OCI-LY3 (cell line): ENCODE data around the gene TBCB.

Source experiments
- H2AFZ ChIP-seq: fragments of 200-600, 300-600 bp; shearing (Covaris generic); 2 replicates; pipeline ENCODE4 v1.6.0; 2014; ENCODE audit warnings: antibody characterized with exemption, low read depth, low read length
- H3K27ac ChIP-seq: fragments of 200-600, 300-600 bp; sonication (generic); 2 replicates; pipeline ENCODE4 v1.5.1; 2014; ENCODE audit warnings: mild to moderate bottlenecking, low read length, moderate library complexity, mixed read lengths
- H3K27me3 ChIP-seq: fragments of 200-600, 300-600 bp; sonication (generic); 2 replicates; pipeline ENCODE4 v1.6.1; 2014; ENCODE audit warnings: low read depth, low read length, mixed read lengths
- H3K36me3 ChIP-seq: fragments of 200-600, 300-600 bp; sonication (generic); replicated peaks from 2 replicates; pipeline ENCODE3; 2014; ENCODE audit warnings: low read depth, low read length, mixed read lengths
- H3K4me1 ChIP-seq: fragments of 300-600, 200-600 bp; sonication (generic); 2 replicates; pipeline ENCODE4 v1.6.1; 2014; ENCODE audit warnings: low read length, mixed read lengths
- H3K4me2 ChIP-seq: fragments of 200-600, 300-600 bp; sonication (generic); 2 replicates; pipeline ENCODE4 v1.6.1; 2014; ENCODE audit warnings: low read length, mixed read lengths
- H3K4me3 ChIP-seq: fragments of 300-600, 200-600 bp; sonication (generic); 2 replicates; pipeline ENCODE4 v1.5.1; 2014; ENCODE audit warnings: antibody characterized with exemption, mild to moderate bottlenecking, low read length, moderate library complexity
- H3K79me2 ChIP-seq: fragments of 300-600, 200-600 bp; shearing (Covaris generic); 2 replicates; pipeline ENCODE4 v1.6.1; 2014; ENCODE audit warnings: mild to moderate bottlenecking, low read length, mixed read lengths
- H3K9ac ChIP-seq: fragments of 300-600, 200-600 bp; shearing (Covaris generic); 2 replicates; pipeline ENCODE4 v1.6.0; 2014; ENCODE audit warnings: mild to moderate bottlenecking, low read length, moderate library complexity
- H3K9me3 ChIP-seq: fragments of 200-600, 300-600 bp; shearing (Covaris generic); 2 replicates; pipeline ENCODE4 v1.6.1; 2014; ENCODE audit warnings: low read length, mixed read lengths; ENCODE audit not compliant: insufficient read depth
- H4K20me1 ChIP-seq: fragments of 200-600, 300-600 bp; sonication (generic); 2 replicates; pipeline ENCODE4 v1.6.1; 2016; ENCODE audit warnings: low read length, mixed read lengths; ENCODE audit not compliant: insufficient read depth
- EZH2phosphoT487 ChIP-seq: fragments of 200-600 bp; shearing (Covaris generic); IDR thresholded peaks from 2 replicates; pipeline ENCODE4 v1.6.1; 2018; ENCODE audit warnings: antibody characterized with exemption, mixed run types, low read depth
- TF ChIP-seq, protein P1 (sequence below): fragments of 200-600, 300-600 bp; sonication (generic); IDR thresholded peaks from 2 replicates; pipeline ENCODE4 v1.5.1; 2014; ENCODE audit warnings: antibody characterized with exemption, low read length, low read depth

Gene TBCB

DNA sequence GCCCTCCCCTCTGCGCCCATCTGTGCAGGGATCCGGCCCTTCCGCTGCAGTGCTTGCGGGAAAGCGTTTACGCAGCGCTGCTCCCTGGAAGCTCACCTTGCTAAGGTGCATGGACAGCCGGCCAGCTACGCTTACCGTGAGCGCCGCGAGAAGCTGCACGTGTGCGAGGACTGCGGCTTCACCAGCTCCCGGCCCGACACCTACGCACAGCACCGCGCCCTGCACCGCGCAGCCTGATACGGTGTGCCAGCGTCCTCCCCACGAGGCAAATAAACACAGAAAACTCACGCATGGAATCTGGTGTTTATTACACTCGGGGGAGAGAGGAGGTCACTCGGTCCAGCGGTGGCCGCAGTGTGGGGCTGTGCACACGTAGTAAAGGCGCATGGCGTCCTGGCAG lies 1.8 kb upstream of the TBCB start:
- Histone ChIP-seq H3K4me2 (peak overlapping the region; percentile 74), H3K27ac (no peak overlapping the region), H3K9ac (peak overlapping the region; percentile 94; the same call in 1 of the 2 replicates), H3K79me2 (peaks cover 26% of the 10 kb centered on the region), H3K27me3 (no peaks in the 10 kb centered on the region), H3K4me1 (peaks cover 19% of the 10 kb centered on the region), H3K9me3 (no peaks in the 10 kb centered on the region), H4K20me1 (0 out of 2 replicates have a peak, but pooled peaks cover 3% of the 10 kb centered on the region), H3K4me3 (peak overlapping the region; percentile 88), H2AFZ (no peak overlapping the region), H3K36me3 (peaks cover 27% of the 10 kb centered on the region)
- TF ChIP-seq EZH2phosphoT487: no peak
- TF ChIP-seq, protein P1, sequence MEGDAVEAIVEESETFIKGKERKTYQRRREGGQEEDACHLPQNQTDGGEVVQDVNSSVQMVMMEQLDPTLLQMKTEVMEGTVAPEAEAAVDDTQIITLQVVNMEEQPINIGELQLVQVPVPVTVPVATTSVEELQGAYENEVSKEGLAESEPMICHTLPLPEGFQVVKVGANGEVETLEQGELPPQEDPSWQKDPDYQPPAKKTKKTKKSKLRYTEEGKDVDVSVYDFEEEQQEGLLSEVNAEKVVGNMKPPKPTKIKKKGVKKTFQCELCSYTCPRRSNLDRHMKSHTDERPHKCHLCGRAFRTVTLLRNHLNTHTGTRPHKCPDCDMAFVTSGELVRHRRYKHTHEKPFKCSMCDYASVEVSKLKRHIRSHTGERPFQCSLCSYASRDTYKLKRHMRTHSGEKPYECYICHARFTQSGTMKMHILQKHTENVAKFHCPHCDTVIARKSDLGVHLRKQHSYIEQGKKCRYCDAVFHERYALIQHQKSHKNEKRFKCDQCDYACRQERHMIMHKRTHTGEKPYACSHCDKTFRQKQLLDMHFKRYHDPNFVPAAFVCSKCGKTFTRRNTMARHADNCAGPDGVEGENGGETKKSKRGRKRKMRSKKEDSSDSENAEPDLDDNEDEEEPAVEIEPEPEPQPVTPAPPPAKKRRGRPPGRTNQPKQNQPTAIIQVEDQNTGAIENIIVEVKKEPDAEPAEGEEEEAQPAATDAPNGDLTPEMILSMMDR: no peak

DNA sequence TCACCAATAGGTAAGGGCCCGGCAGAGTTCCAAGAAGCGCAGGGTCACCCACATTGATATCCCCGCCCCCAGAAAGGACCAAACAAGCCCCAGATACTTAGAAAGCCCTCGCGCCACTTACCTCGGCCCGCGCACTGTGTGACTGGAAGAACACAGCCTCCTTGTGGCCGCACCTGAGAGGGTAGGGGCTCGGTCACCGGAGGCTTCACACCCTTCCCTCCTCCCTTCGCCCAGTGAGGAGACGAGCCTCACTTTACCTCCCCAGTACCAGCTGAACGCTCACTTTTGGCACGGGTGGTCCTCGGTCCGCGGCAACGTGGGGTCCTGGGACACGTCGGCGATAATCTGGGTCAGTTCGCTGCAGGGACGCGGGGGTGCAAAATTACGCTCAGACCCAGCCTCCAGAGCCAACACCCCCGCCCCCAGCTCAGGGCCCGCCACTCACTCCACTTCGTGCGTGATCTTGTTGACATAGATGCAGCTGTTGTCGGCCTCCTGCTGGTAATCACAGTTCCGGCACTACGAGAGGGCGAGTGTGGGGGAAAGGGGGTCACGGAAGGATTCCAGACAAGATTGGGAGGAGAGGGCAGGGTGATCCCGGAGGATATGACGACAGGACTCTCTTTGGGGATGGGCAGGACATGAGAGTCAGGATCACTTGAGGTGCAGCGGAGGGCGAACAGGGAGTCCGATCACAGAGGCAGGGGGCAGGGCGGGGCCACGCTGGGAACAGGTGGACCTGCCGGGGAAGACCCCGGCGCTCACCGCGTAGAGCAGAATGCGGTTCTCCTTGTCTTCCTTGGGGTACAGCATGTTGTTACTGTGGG lies 1.2 kb upstream of the TBCB start:
- Histone ChIP-seq H2AFZ (peak overlapping the region; percentile 11; the same call in 1 of the 2 replicates), H3K79me2 (peaks cover 26% of the 10 kb centered on the region), H3K4me2 (peak overlapping the region; percentile 74), H3K27me3 (no peaks in the 10 kb centered on the region), H3K36me3 (peaks cover 29% of the 10 kb centered on the region), H3K4me3 (peak overlapping the region; percentile 88), H3K9me3 (no peaks in the 10 kb centered on the region), H4K20me1 (0 out of 2 replicates have a peak, but pooled peaks cover 3% of the 10 kb centered on the region), H3K27ac (peak overlapping the region; percentile 77), H3K9ac (peak overlapping the region; percentile 94), H3K4me1 (peaks cover 19% of the 10 kb centered on the region)
- TF ChIP-seq, protein P1: 0 out of 2 replicates have a peak, but pooled peaks have one; percentile 3
- TF ChIP-seq EZH2phosphoT487: no peak

DNA sequence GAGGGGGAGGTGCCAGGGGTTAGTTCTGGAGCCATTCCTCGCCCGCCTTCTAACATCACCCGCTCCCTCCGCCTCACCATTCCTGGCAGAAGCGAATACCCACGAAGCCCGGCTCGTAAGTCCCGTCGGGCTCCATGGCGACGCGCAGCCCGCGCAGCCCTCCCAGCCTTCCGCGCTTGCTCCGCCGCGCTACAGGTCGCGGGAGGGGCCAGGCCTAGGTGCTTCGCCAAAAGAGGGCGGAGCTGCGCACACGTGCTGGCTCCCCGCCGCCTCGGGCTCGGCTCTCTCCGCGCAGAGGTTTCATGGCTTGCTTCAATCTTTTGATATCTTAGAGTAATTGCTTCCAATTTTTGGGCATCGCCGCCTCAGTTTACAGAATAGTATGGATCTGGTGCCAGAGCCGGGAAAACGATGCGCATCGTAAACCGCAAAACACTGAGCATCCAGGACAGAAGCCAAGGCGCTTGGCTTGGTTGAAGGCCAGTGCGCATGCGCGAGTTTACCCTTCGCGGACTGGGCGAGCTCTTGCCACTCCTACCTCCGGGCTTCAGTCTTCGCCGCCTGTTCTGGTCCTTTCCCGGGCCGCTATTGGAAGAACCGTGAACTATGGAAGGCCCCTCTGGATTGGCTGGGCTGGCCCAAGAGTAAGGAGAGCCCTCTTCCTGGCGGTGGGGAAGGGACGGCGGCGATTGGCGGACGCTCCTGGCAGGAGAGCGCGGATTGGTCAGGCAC lies 381 bp upstream of the TBCB start, which contains the start of gene POLR2I:
TSS of gene POLR2I (minus strand) at position 155 of the 732 bp plus-strand sequence. CDS start at position 136, 19 bp downstream.
- H3K36me3 ChIP-seq: peaks cover 32% of the 10 kb centered on the region
- H3K27ac ChIP-seq: peak within 1 kb of the TSS; percentile 77
- peak within 1 kb of the TSS; percentile 74 for H3K4me2 ChIP-seq
- TF ChIP-seq EZH2phosphoT487: no peak
- TF ChIP-seq, protein P1: no peak
- H3K9ac ChIP-seq: peak within 1 kb of the TSS; percentile 94
- H3K9me3 ChIP-seq: no peaks in the 10 kb centered on the region
- 0 out of 2 replicates have a peak, but pooled peaks cover 3% of the 10 kb centered on the region for H4K20me1 ChIP-seq
- peaks cover 26% of the 10 kb centered on the region for H3K79me2 ChIP-seq
- H3K4me1 ChIP-seq: peaks cover 19% of the 10 kb centered on the region
- H2AFZ ChIP-seq: peak within 1 kb of the TSS; percentile 83
- no peaks in the 10 kb centered on the region for H3K27me3 ChIP-seq
- H3K4me3 ChIP-seq: peak within 1 kb of the TSS; percentile 88

DNA sequence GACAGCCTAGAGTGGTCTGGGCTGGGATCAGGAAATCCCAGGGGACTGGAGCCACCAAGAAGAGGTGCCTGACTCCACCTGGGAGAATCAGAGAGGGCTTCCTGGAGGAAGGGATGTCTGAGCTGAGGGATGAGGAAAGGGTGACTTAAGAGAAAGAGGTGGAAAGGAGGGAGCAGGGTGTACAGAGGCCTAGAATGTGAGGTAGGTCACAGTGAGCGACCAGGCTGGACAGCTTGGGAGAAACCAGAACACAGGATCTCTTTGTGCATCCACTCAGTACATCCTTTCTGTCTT lies 1.0 kb downstream of the TBCB start:
- Histone ChIP-seq H3K36me3 (peaks cover 34% of the 10 kb centered on the region), H3K9ac (peak overlapping the region; percentile 94), H3K27ac (peak overlapping the region; percentile 77; the same call in 1 of the 2 replicates), H3K9me3 (no peaks in the 10 kb centered on the region), H3K4me1 (peaks cover 15% of the 10 kb centered on the region), H3K79me2 (peaks cover 26% of the 10 kb centered on the region), H3K4me3 (peak overlapping the region; percentile 88), H3K27me3 (no peaks in the 10 kb centered on the region), H2AFZ (peak overlapping the region; percentile 29; the same call in 1 of the 2 replicates), H4K20me1 (0 out of 2 replicates have a peak, but pooled peaks cover 3% of the 10 kb centered on the region), H3K4me2 (peak overlapping the region; percentile 74)
- TF ChIP-seq, protein P1: no peak
